ENCODE measurements around the gene GDNF. TPM values are rescaled to one million over a fixed set of nuclear protein-coding genes. Genes with fewer than 3 reads are reported as not detected.
A peak's percentile ranks its signal among the peaks of the same experiment; 100 is the strongest.

Gene GDNF
- total and polyA plus RNA-seq, 2 donors (not counting 1 experiment from before 2014, with no cell fraction given) = 0.32 to 0.83 TPM

GRCh38 chr5:37777432-37778130 lies 62.3 kb downstream of the GDNF start:
- no peak for TF ChIP-seq EZH2 (IDR thresholded peaks at IDR 0.05; ENCODE audit: low read length, missing control alignments)
- TF ChIP-seq CTCF (conservative IDR thresholded peaks at IDR 0.05 in 1 of 2, IDR thresholded peaks at IDR 0.05 in 1 of 2; ENCODE audit: low read depth in 1 of 2, low read length in 2 of 2) = no peak
- Histone ChIP-seq H3K4me1 (ENCODE audit: control insufficient read depth, extremely low read depth, insufficient read depth, low read length) (peaks cover 2% of the 10 kb centered on the region), H3K36me3 (ENCODE audit: control insufficient read depth, insufficient read depth, low read length) (no peaks in the 10 kb centered on the region), H3K9me3 (ENCODE audit: control insufficient read depth, insufficient read depth, low read depth, low read length) (no peaks in the 10 kb centered on the region), H3K4me2 (ENCODE audit: extremely low read depth, insufficient read depth, low read length) (no peak overlapping the region), H3K27me3 (ENCODE audit: control insufficient read depth, insufficient read depth, low read length) (no peaks in the 10 kb centered on the region), H3K4me3 (replicated peaks in 1 of 4; ENCODE audit: control extremely low read depth in 1 of 4, insufficient read depth in 1 of 4, low read depth in 3 of 4, low read length in 4 of 4) (no peak overlapping the region), H3K79me2 (ENCODE audit: control insufficient read depth, insufficient read depth, low read length) (no peaks in the 10 kb centered on the region), H2AFZ (ENCODE audit: low read length) (no peak overlapping the region), H3K9ac (ENCODE audit: insufficient read depth, low read length) (no peak overlapping the region), H4K20me1 (ENCODE audit: control insufficient read depth, extremely low read depth, insufficient read depth, low read length) (no peaks in the 10 kb centered on the region), H3K27ac (ENCODE audit: insufficient read depth, low read length) (peak overlapping the region; percentile 14)
- DNase-seq (ENCODE audit: low read depth in 2 of 2) = peak; percentile 39 to 74

DNA sequence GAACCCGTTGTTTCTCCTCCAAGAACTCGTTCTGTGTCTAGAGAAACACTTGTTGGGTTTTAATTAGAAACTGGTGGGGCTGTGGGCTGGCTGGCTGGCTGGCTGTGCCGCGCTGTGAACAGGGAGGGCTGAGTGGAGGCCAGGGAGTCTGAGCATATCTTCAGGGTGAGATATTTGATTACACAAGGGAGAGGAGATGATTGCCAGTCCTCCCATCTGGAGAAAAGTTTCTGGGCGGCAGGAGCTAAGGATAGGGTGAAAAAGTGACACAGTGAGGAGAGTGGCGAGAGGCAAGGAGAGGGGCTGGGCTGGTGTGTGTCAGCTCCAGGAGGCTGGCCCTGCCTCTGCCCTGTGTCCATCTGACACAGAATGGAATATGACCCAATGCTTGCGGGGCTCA lies 63.0 kb downstream of the GDNF start:
- H3K4me3 ChIP-seq (replicated peaks in 1 of 4; ENCODE audit: control extremely low read depth in 1 of 4, insufficient read depth in 1 of 4, low read depth in 3 of 4, low read length in 4 of 4) = no peak overlapping the region
- H3K27ac ChIP-seq (ENCODE audit: insufficient read depth, low read length) = peak overlapping the region; percentile 14
- no peaks in the 10 kb centered on the region for H4K20me1 ChIP-seq (ENCODE audit: control insufficient read depth, extremely low read depth, insufficient read depth, low read length)
- no peaks in the 10 kb centered on the region for H3K36me3 ChIP-seq (ENCODE audit: control insufficient read depth, insufficient read depth, low read length)
- no peaks in the 10 kb centered on the region for H3K79me2 ChIP-seq (ENCODE audit: control insufficient read depth, insufficient read depth, low read length)
- no peak overlapping the region for H2AFZ ChIP-seq (ENCODE audit: low read length)
- no peak overlapping the region for H3K9ac ChIP-seq (ENCODE audit: insufficient read depth, low read length)
- no peak for TF ChIP-seq EZH2 (IDR thresholded peaks at IDR 0.05; ENCODE audit: low read length, missing control alignments)
- TF ChIP-seq CTCF (conservative IDR thresholded peaks at IDR 0.05 in 1 of 2, IDR thresholded peaks at IDR 0.05 in 1 of 2; ENCODE audit: low read depth in 1 of 2, low read length in 2 of 2) = no peak
- DNase-seq (ENCODE audit: low read depth in 2 of 2) = peak; percentile 26 to 89
- peaks cover 8% of the 10 kb centered on the region for H3K4me1 ChIP-seq (ENCODE audit: control insufficient read depth, extremely low read depth, insufficient read depth, low read length)
- no peaks in the 10 kb centered on the region for H3K9me3 ChIP-seq (ENCODE audit: control insufficient read depth, insufficient read depth, low read depth, low read length)
- H3K4me2 ChIP-seq (ENCODE audit: extremely low read depth, insufficient read depth, low read length) = no peak overlapping the region
- no peaks in the 10 kb centered on the region for H3K27me3 ChIP-seq (ENCODE audit: control insufficient read depth, insufficient read depth, low read length)

- no peak overlapping the region for H3K4me3 ChIP-seq (replicated peaks in 1 of 4; ENCODE audit: control extremely low read depth in 1 of 4, insufficient read depth in 1 of 4, low read depth in 3 of 4, low read length in 4 of 4)
- no peaks in the 10 kb centered on the region for H3K27me3 ChIP-seq (ENCODE audit: control insufficient read depth, insufficient read depth, low read length)
- H3K4me1 ChIP-seq (ENCODE audit: control insufficient read depth, extremely low read depth, insufficient read depth, low read length) = peaks cover 19% of the 10 kb centered on the region
- peak; percentile 32 to 36 for DNase-seq (ENCODE audit: low read depth in 2 of 2)
- no peak overlapping the region for H3K4me2 ChIP-seq (ENCODE audit: extremely low read depth, insufficient read depth, low read length)
- H3K9me3 ChIP-seq (ENCODE audit: control insufficient read depth, insufficient read depth, low read depth, low read length) = no peaks in the 10 kb centered on the region
- H3K27ac ChIP-seq (ENCODE audit: insufficient read depth, low read length) = no peak overlapping the region
- H3K9ac ChIP-seq (ENCODE audit: insufficient read depth, low read length) = no peak overlapping the region
- TF ChIP-seq CTCF (conservative IDR thresholded peaks at IDR 0.05 in 1 of 2, IDR thresholded peaks at IDR 0.05 in 1 of 2; ENCODE audit: low read depth in 1 of 2, low read length in 2 of 2) (peak; percentile 61 to 67), EZH2 (IDR thresholded peaks at IDR 0.05; ENCODE audit: low read length, missing control alignments) (no peak)
- H3K79me2 ChIP-seq (ENCODE audit: control insufficient read depth, insufficient read depth, low read length) = no peaks in the 10 kb centered on the region
- H2AFZ ChIP-seq (ENCODE audit: low read length) = no peak overlapping the region
- no peaks in the 10 kb centered on the region for H4K20me1 ChIP-seq (ENCODE audit: control insufficient read depth, extremely low read depth, insufficient read depth, low read length)
- H3K36me3 ChIP-seq (ENCODE audit: control insufficient read depth, insufficient read depth, low read length) = no peaks in the 10 kb centered on the region
These were observed 64.8 kb downstream of the GDNF start for GRCh38 chr5:37774912-37775483.

Measured in fibroblast of lung (primary cell).